HEK293 (cell line): ENCODE data around the gene SNX20.

Source experiments
- CTCF ChIA-PET: fragments of 350-600 bp; formaldehyde crosslinking; extraction: SDS; loops from one replicate; lab custom pipeline; 2021; ENCODE audit warnings: antibody characterized with exemption; lab: Yijun Ruan, JAX
- POLR2A ChIA-PET: fragments of 300-600 bp; formaldehyde crosslinking; extraction: SDS; loops from one replicate; lab custom pipeline; 2020; ENCODE audit warnings: antibody characterized with exemption, inconsistent platforms; lab: Yijun Ruan, JAX
- H3K27ac ChIP-seq: fragments of 200-500 bp; sonication (Bioruptor generic); 2 replicates; pipeline ENCODE4 v1.5.1; 2014; ENCODE audit warnings: low read depth, low read length, control low read depth, inconsistent platforms; ENCODE audit errors: extremely low read depth
- H3K36me3 ChIP-seq, 2 experiments: fragments of 200-500 bp in 1 of 2; sonication (Bioruptor generic) in 1 of 2; 1 replicate in 1 of 2; 2 replicates in 1 of 2; pipeline ENCODE4 v1.5.1; 2014 to 2017; ENCODE audit warnings: inconsistent platforms in 2 of 2, low read length in 2 of 2; ENCODE audit not compliant: control insufficient read depth in 2 of 2, insufficient read depth in 1 of 2
- H3K4me1 ChIP-seq: fragments of 200-500 bp; sonication (Bioruptor generic); 2 replicates; pipeline ENCODE4 v1.5.1; 2014; ENCODE audit warnings: mild to moderate bottlenecking, low read length, inconsistent platforms; ENCODE audit not compliant: control insufficient read depth, insufficient read depth
- H3K4me3 ChIP-seq: 2 replicates; pipeline ENCODE4 v1.5.1; 2011; ENCODE audit warnings: low read depth, mild to moderate bottlenecking, control low read depth, low read length, moderate library complexity
- H3K9me3 ChIP-seq: fragments of 200-500 bp; sonication (Bioruptor generic); 2 replicates; pipeline ENCODE4 v1.5.1; 2014; ENCODE audit warnings: low read depth, low read length, inconsistent platforms; ENCODE audit not compliant: control insufficient read depth, insufficient read depth
- FEZF1 ChIP-seq: fragments of 450-650 bp; formaldehyde crosslinking; IDR thresholded peaks from 2 replicates; pipeline ENCODE4 v1.5.1; 2016; ENCODE audit warnings: missing biosample characterization, missing genetic modification characterization
- SETDB1 ChIP-seq: IDR thresholded peaks from one replicate; pipeline ENCODE4 v1.6.1; 2017; ENCODE audit warnings: mild to moderate bottlenecking, low read length, moderate library complexity, mixed read lengths; ENCODE audit not compliant: insufficient read length
- SP7 ChIP-seq: fragments of 450-650 bp; formaldehyde crosslinking; IDR thresholded peaks from 2 replicates; pipeline ENCODE4 v1.5.1; 2016; ENCODE audit warnings: missing biosample characterization, missing genetic modification characterization
- ZBTB20 ChIP-seq: fragments of 450-650 bp; formaldehyde crosslinking; IDR thresholded peaks from 2 replicates; pipeline ENCODE4 v1.5.1; 2016; ENCODE audit warnings: missing biosample characterization, missing genetic modification characterization
- ZNF112 ChIP-seq: fragments of 450-650 bp; formaldehyde crosslinking; IDR thresholded peaks from 2 replicates; pipeline ENCODE4 v1.5.0; 2017; ENCODE audit warnings: missing biosample characterization, missing genetic modification characterization
- ZNF211 ChIP-seq: fragments of 450-650 bp; formaldehyde crosslinking; IDR thresholded peaks from 2 replicates; pipeline ENCODE4 v1.5.1; 2016; ENCODE audit warnings: low read depth, missing biosample characterization, missing genetic modification characterization
- ZNF311 ChIP-seq: fragments of 450-650 bp; formaldehyde crosslinking; IDR thresholded peaks from 2 replicates; pipeline ENCODE4 v1.5.1; 2017; ENCODE audit warnings: missing biosample characterization, missing genetic modification characterization, borderline replicate concordance
- ZNF561 ChIP-seq: fragments of 450-650 bp; IDR thresholded peaks from 2 replicates; pipeline ENCODE4 v1.5.1; 2018; ENCODE audit warnings: missing biosample characterization, missing genetic modification characterization, borderline replicate concordance
- ZNF792 ChIP-seq: fragments of 450-650 bp; formaldehyde crosslinking; IDR thresholded peaks from 2 replicates; pipeline ENCODE4 v1.5.1; 2016; ENCODE audit warnings: missing biosample characterization, missing genetic modification characterization
- TF ChIP-seq, protein P1 (sequence below): fragments of 450-650 bp; formaldehyde crosslinking; IDR thresholded peaks from 2 replicates; pipeline ENCODE4 v1.5.1; 2016; ENCODE audit warnings: missing biosample characterization, missing genetic modification characterization
- TF ChIP-seq, protein P2 (sequence below): fragments of 450-650 bp; formaldehyde crosslinking; IDR thresholded peaks from 2 replicates; pipeline ENCODE4 v1.5.1; 2016; ENCODE audit warnings: missing biosample characterization, missing genetic modification characterization
- TF ChIP-seq, protein P3 (sequence below): fragments of 450-650 bp; formaldehyde crosslinking; IDR thresholded peaks from 2 replicates; pipeline ENCODE4 v1.5.1; 2016; ENCODE audit warnings: missing biosample characterization, missing genetic modification characterization
- TF ChIP-seq, protein P4 (sequence below): fragments of 450-650 bp; formaldehyde crosslinking; conservative IDR thresholded peaks from 2 replicates; pipeline ENCODE4 v1.5.1; 2016; ENCODE audit warnings: low read depth, missing biosample characterization, missing genetic modification characterization
- TF ChIP-seq, protein P5 (sequence below): fragments of 450-650 bp; formaldehyde crosslinking; IDR thresholded peaks from 2 replicates; pipeline ENCODE4 v1.5.1; 2016; ENCODE audit warnings: missing biosample characterization, missing genetic modification characterization, borderline replicate concordance

The SNX20 gene

DNA sequence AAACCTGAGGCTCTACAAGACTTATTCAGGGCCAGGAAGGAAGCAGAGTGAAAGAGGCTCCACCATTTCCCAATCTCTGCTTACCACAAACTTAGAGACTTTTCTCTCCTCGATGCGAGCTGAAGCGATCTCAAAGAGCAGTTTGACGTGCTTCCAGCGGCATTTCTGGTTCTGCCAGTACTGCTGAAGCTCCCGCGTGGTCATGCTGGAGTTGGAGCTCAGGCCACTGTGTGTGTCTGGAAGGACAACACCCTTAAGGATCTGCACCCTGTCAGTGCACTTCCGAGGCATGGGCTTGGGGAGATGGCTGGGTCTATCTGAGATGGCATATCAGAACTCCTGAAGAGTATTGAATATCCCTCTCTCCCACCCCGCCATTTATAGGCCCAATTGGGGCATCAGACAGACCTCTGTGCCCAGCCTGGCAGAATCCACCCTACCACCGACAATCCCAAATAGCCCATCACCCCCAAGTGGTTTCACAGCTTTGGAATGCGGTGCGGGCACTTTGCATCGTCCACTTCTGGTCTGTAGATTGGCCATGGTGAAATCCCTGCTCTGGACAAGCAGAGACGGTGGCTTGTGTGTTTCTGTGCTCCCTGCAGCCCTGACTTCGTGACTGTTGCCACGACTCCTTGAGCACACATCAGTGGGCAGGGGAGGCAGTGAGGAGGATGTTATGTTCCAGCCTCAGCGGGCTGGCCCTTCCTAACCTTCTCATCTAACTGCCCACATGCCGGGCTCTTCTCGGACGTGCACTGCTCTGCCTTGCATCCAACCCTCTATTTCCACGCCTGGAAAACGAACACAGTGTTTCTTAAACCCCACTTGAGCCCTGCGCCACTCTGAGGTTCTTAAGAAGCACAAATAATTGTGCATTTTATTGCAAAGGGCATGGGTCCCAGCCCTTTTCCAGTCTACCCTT, 5.2 kb downstream of the SNX20 start:
- H3K27ac ChIP-seq: no peak overlapping the region
- TF ChIP-seq SETDB1 (no peak), SP7 (tag by site-specific recombination) (no peak), ZNF792 (no peak), ZNF211 (tag by site-specific recombination) (no peak), ZBTB20 (tag by site-specific recombination) (no peak), ZNF561 (tag by site-specific recombination) (no peak), ZNF112 (tag by site-specific recombination) (no peak), ZNF311 (tag by site-specific recombination) (no peak), FEZF1 (tag by site-specific recombination) (no peak)
- TF ChIP-seq, protein P1, sequence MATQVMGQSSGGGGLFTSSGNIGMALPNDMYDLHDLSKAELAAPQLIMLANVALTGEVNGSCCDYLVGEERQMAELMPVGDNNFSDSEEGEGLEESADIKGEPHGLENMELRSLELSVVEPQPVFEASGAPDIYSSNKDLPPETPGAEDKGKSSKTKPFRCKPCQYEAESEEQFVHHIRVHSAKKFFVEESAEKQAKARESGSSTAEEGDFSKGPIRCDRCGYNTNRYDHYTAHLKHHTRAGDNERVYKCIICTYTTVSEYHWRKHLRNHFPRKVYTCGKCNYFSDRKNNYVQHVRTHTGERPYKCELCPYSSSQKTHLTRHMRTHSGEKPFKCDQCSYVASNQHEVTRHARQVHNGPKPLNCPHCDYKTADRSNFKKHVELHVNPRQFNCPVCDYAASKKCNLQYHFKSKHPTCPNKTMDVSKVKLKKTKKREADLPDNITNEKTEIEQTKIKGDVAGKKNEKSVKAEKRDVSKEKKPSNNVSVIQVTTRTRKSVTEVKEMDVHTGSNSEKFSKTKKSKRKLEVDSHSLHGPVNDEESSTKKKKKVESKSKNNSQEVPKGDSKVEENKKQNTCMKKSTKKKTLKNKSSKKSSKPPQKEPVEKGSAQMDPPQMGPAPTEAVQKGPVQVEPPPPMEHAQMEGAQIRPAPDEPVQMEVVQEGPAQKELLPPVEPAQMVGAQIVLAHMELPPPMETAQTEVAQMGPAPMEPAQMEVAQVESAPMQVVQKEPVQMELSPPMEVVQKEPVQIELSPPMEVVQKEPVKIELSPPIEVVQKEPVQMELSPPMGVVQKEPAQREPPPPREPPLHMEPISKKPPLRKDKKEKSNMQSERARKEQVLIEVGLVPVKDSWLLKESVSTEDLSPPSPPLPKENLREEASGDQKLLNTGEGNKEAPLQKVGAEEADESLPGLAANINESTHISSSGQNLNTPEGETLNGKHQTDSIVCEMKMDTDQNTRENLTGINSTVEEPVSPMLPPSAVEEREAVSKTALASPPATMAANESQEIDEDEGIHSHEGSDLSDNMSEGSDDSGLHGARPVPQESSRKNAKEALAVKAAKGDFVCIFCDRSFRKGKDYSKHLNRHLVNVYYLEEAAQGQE (tag by site-specific recombination): no peak
- TF ChIP-seq, protein P2, sequence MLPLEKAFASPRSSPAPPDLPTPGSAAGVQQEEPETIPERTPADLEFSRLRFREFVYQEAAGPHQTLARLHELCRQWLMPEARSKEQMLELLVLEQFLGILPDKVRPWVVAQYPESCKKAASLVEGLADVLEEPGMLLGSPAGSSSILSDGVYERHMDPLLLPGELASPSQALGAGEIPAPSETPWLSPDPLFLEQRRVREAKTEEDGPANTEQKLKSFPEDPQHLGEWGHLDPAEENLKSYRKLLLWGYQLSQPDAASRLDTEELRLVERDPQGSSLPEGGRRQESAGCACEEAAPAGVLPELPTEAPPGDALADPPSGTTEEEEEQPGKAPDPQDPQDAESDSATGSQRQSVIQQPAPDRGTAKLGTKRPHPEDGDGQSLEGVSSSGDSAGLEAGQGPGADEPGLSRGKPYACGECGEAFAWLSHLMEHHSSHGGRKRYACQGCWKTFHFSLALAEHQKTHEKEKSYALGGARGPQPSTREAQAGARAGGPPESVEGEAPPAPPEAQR (tag by site-specific recombination): no peak
- TF ChIP-seq, protein P3, sequence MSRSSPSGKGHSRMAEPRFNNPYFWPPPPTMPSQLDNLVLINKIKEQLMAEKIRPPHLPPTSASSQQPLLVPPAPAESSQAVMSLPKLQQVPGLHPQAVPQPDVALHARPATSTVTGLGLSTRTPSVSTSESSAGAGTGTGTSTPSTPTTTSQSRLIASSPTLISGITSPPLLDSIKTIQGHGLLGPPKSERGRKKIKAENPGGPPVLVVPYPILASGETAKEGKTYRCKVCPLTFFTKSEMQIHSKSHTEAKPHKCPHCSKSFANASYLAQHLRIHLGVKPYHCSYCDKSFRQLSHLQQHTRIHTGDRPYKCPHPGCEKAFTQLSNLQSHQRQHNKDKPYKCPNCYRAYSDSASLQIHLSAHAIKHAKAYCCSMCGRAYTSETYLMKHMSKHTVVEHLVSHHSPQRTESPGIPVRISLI (tag by site-specific recombination): no peak
- TF ChIP-seq, protein P4, sequence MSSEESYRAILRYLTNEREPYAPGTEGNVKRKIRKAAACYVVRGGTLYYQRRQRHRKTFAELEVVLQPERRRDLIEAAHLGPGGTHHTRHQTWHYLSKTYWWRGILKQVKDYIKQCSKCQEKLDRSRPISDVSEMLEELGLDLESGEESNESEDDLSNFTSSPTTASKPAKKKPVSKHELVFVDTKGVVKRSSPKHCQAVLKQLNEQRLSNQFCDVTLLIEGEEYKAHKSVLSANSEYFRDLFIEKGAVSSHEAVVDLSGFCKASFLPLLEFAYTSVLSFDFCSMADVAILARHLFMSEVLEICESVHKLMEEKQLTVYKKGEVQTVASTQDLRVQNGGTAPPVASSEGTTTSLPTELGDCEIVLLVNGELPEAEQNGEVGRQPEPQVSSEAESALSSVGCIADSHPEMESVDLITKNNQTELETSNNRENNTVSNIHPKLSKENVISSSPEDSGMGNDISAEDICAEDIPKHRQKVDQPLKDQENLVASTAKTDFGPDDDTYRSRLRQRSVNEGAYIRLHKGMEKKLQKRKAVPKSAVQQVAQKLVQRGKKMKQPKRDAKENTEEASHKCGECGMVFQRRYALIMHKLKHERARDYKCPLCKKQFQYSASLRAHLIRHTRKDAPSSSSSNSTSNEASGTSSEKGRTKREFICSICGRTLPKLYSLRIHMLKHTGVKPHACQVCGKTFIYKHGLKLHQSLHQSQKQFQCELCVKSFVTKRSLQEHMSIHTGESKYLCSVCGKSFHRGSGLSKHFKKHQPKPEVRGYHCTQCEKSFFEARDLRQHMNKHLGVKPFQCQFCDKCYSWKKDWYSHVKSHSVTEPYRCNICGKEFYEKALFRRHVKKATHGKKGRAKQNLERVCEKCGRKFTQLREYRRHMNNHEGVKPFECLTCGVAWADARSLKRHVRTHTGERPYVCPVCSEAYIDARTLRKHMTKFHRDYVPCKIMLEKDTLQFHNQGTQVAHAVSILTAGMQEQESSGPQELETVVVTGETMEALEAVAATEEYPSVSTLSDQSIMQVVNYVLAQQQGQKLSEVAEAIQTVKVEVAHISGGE: no peak
- TF ChIP-seq, protein P5, sequence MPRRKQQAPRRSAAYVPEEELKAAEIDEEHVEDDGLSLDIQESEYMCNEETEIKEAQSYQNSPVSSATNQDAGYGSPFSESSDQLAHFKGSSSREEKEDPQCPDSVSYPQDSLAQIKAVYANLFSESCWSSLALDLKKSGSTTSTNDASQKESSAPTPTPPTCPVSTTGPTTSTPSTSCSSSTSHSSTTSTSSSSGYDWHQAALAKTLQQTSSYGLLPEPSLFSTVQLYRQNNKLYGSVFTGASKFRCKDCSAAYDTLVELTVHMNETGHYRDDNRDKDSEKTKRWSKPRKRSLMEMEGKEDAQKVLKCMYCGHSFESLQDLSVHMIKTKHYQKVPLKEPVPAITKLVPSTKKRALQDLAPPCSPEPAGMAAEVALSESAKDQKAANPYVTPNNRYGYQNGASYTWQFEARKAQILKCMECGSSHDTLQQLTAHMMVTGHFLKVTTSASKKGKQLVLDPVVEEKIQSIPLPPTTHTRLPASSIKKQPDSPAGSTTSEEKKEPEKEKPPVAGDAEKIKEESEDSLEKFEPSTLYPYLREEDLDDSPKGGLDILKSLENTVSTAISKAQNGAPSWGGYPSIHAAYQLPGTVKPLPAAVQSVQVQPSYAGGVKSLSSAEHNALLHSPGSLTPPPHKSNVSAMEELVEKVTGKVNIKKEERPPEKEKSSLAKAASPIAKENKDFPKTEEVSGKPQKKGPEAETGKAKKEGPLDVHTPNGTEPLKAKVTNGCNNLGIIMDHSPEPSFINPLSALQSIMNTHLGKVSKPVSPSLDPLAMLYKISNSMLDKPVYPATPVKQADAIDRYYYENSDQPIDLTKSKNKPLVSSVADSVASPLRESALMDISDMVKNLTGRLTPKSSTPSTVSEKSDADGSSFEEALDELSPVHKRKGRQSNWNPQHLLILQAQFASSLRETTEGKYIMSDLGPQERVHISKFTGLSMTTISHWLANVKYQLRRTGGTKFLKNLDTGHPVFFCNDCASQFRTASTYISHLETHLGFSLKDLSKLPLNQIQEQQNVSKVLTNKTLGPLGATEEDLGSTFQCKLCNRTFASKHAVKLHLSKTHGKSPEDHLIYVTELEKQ: no peak
- no peaks in the 10 kb centered on the region for H3K4me1 ChIP-seq
- no peaks in the 10 kb centered on the region for H3K9me3 ChIP-seq
- H3K4me3 ChIP-seq: no peak overlapping the region
- no peaks in the 10 kb centered on the region for H3K36me3 ChIP-seq
- ChIA-PET CTCF (interaction anchor here (1.0 to 7.1 kb wide), 4 partner anchors 10 to 131 kb away, joined by 3 to 39 read pairs (median 9); no protein-coding TSS in a partner anchor), POLR2A (no interaction called here)
